Sigmoid colon (tissue), 4 donors: ENCODE data around the gene ACOXL.

Experiments used
- EP300 ChIP-seq, 4 donors: sonication (generic); formaldehyde crosslinking; IDR thresholded peaks; one replicate each; pipeline ENCODE4 v1.6.1; 2017; ENCODE audit warnings: antibody characterized with exemption in 4 of 4
- POLR2A ChIP-seq, 2 donors: fragments of 450-650 bp; IDR thresholded peaks; one replicate each; pipeline ENCODE4 v1.6.1; 2016; ENCODE audit warnings: antibody characterized with exemption in 2 of 2, mild to moderate bottlenecking in 2 of 2, moderate library complexity in 2 of 2
- POLR2AphosphoS5 ChIP-seq, 4 donors: sonication (generic); formaldehyde crosslinking; IDR thresholded peaks; one replicate each; pipeline ENCODE4 v1.6.1; 2017; ENCODE audit warnings: antibody characterized with exemption in 4 of 4
- TF ChIP-seq, protein P1 (sequence below), 4 experiments: fragments of 450-650 bp in 3 of 4; fragments of 200-600 bp in 1 of 4; IDR thresholded peaks; one replicate each; pipeline ENCODE4 v1.5.1; 2016 to 2019; ENCODE audit warnings: antibody characterized with exemption in 4 of 4, mild to moderate bottlenecking in 3 of 4, moderate library complexity in 2 of 4

- TF ChIP-seq POLR2A (IDR thresholded peaks at IDR 0.05): no peak
- TF ChIP-seq, protein P1, sequence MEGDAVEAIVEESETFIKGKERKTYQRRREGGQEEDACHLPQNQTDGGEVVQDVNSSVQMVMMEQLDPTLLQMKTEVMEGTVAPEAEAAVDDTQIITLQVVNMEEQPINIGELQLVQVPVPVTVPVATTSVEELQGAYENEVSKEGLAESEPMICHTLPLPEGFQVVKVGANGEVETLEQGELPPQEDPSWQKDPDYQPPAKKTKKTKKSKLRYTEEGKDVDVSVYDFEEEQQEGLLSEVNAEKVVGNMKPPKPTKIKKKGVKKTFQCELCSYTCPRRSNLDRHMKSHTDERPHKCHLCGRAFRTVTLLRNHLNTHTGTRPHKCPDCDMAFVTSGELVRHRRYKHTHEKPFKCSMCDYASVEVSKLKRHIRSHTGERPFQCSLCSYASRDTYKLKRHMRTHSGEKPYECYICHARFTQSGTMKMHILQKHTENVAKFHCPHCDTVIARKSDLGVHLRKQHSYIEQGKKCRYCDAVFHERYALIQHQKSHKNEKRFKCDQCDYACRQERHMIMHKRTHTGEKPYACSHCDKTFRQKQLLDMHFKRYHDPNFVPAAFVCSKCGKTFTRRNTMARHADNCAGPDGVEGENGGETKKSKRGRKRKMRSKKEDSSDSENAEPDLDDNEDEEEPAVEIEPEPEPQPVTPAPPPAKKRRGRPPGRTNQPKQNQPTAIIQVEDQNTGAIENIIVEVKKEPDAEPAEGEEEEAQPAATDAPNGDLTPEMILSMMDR (IDR thresholded peaks at IDR 0.05): no peak
- no peak for TF ChIP-seq POLR2AphosphoS5 (IDR thresholded peaks at IDR 0.05)
- TF ChIP-seq EP300 (IDR thresholded peaks at IDR 0.05): no peak
These were observed 19.6 kb upstream of the ACOXL start for GRCh38 chr2:110712737-110713136.
